NCI-H2196 (cell line): ENCODE data around the gene UTP11.

ENCODE experiments used
- DNase-seq: peaks from one replicate; lab custom pipeline; 2025; ENCODE audit not compliant: unreplicated experiment; lab: John Stamatoyannopoulos, UW

UTP11 gene

GRCh38 chr1:38003261-38004250 is 9.0 kb upstream of the UTP11 start:
- DNase-seq = no peak

DNA sequence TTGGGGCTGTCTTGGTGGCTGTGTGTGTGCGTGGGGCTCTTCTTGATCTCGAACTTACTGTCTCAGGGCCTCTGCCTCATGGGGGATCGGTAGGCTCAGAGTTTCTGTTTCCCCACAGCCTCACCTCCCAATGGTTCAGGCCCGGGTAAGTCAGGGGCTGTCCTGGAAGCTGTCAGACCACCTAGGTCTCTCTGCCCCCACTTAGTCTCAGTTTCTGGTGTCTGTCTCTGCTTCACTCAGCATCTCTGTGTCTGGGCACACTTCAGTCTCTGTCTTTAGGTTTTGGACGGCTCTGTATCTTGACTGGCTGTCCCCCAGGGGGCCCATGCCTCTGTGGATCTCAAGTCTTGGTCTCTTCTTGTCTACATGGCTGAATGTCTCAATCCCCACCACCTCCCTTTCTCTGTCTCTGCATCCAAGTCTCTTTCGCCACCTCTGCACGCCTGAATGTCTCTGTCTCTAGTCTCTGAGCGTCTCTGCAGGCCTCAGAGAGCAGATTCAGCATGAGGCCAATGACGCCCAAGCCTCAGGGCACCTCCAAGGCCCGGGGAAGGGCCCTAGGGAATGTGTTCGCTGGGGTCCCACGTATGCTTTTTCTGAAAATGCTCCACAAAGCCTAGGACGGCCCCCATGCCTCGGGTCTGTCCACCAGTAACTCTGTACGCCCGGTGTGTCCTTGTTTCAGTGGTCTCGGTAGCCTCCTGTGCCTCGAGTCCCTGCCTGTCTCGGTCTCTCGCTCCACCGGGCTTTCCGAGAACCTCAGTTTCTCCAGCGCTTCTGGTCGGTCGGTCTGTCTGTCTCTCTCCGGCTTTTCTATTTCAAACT is 8.0 kb upstream of the UTP11 start:
- no peak for DNase-seq

DNA sequence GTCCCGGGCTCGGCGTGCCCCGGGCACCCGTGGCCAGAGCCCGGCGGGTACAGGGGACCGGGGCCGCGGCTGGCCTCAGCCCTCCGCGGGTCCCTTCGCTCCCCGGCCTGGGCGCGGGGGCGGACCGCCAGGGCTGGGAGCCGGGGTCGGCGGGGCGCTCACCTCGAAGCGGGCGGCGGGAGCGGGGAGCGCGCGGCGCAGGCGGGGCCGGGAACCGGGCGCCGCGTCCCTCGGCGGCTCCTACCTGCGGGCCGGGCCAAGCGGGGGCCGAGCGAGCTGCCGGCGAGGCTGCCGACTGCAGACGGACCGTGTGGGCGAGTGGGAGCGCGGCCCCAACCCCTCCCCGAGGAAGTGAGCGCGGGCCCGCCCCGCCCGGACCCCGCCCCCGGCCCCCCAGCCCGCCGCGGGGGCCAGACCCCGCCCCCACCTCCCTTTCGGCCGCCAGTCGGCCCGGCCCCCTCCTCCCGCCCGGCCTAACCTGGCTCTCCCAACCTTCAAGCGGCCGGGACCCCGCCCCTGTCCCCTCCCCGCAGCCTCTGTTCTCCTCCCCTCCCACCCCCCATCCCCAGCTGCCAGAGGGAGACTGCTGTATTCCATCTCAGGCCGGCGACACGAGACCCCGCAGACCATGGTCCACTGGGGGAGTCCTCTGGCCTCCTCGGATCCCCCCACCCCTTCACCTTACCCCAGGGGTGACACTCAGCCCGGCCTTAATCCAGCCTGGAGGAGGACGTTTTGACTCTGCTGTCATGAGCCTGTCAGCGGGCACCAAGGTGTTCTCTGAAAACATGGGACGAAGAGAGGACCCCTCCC is 7.1 kb upstream of the UTP11 start, which contains the start of gene FHL3:
Gene FHL3, minus strand, starts transcription at position 320 of the 813 bp plus-strand sequence. CDS start 6,102 bp downstream, outside the sequence.
- peak; percentile 54 for DNase-seq

DNA sequence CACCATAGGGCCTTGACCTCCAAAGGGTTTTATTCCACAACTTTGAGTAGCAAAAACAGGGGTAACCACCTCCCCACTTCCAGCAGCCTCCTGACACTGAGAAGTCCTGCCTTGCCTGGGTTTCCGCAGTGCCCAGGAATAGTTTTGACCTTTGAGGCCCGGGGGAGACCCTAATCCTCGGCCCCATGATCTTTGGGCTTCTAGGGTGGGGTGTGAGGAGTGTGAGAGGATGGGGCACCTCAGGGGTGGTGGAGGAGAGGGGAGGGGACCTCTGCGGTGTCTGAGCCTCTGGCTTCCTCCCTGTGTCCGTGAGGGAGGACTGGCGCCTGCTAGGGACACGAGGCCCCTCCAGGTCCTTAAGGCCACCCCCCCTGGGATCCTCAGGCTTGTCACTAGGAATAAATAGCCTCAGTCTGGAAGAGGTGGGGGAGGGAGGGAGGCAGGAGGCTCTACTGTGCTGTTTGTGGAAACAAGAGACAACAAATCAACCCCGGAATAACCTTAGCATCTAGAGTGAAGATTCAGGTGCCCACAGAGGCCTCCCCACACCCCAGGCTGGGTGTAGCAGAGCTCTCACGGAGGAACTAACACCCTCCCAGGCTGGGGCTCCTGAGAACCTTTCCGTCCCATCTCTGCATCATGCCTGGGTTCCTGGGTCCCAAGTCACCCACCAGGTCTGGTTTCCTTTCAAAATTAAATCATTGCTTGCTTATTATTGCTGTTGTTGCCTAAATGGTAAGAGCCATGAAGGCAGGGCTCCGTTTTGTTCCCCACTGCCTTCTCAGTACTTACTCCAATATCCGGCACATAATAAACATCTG is 6.3 kb upstream of the UTP11 start:
- no peak for DNase-seq

- no peak for DNase-seq
Observed at GRCh38 chr1:38009088-38009840, 3.3 kb upstream of the UTP11 start.

- DNase-seq = no peak
Observed at GRCh38 chr1:38009841-38010180, 2.7 kb upstream of the UTP11 start.

GRCh38 chr1:38013227-38013622 is 691 bp downstream of the UTP11 start:
- no peak for DNase-seq

DNA sequence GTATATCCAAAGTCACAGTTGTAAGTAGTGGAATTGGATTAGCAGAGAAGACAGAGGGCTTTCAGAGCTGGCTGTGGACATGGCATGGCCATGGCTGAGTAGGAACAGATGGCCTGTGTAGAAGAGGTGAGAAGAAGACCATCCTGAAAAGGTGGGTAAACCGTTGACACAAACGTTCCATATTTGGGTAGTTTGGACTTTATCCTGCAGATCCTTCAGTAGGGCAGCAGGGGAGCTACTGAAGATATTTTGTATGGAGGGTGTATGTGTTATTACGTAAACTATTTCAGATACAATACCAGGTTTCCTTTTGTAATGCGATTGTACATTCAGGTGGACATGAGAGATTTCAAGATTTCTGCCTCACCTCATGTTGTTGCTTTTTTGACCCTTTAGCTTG is 1.6 kb downstream of the UTP11 start:
- no peak for DNase-seq

DNA sequence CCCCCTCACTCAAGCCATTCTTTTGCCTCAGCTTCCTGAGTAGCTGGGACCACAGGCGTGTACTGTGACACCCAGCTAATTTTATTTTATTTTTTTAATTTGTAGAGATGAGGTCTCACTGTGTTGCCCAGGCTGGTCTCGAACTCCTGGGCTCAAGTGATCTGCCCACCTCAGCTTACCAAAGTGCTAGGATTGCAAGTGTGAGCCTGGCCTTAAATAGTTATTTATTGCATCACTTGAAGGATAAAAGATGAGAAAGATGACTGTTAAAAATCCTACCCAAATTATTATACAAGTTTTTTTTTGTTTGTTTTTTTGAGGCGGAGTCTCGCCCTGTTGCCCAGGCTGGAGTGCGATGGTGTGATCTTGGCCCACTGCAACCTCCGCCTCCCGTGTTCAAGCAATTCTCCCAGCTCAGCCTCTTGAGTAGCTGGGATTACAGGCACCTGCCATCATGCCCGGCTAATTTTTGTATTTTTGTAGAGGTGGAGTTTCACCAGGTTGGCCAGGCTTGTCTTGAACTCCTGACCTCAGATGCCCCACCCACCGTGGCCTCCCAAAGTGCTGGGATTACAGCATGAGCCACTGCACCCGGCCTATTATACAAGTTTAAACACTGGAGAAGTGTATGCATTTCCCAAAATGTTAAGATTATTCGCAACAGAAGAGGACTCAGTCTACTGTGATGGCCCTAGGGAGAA is 2.3 kb downstream of the UTP11 start:
- no peak for DNase-seq

GRCh38 chr1:38015978-38016725 is 3.6 kb downstream of the UTP11 start:
- DNase-seq = no peak

GRCh38 chr1:38018864-38019343 is 6.4 kb downstream of the UTP11 start:
- peak; percentile 32 for DNase-seq

DNA sequence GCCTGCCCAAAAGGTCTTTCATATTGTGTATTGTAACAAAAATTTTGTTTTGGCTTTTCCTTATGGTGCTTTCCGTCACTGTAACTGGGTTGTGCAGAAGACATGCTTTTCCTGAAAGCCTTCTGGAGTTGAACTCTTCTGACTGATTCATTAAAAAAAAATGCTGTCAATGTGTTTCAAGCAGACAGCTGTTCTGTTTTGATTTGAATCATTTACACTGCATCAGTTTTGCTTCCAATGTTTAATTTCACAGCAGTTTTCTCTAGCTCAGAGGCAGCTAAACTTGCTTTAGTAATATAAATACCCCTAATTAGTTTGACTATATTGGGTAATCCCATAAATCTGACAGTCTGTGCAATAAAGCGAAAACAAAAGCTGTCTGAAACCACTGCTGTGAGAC is 7.9 kb downstream of the UTP11 start:
- no peak for DNase-seq

- no peak for DNase-seq
Observed at GRCh38 chr1:38021969-38022368, 9.4 kb downstream of the UTP11 start.

- DNase-seq = no peak
Observed at GRCh38 chr1:38022810-38023209, 10.3 kb downstream of the UTP11 start.

GRCh38 chr1:38025233-38025632 is 12.7 kb downstream of the UTP11 start:
- DNase-seq = no peak

GRCh38 chr1:38025664-38026063 is 13.1 kb downstream of the UTP11 start:
- DNase-seq = no peak

GRCh38 chr1:38026592-38027200 is 14.2 kb downstream of the UTP11 start:
- DNase-seq = peak; percentile 60
